HCT116 (cell line): ENCODE measurements around the gene NMRAL1. TPM values are rescaled to one million over a fixed set of nuclear protein-coding genes. Genes with fewer than 3 reads are reported as not detected.
A peak's percentile ranks its signal among the peaks of the same experiment; 100 is the strongest.

Experiments used
- ATAC-seq: fragments of 200-7000 bp; cut with Tn5 transposase; 2 replicates; pipeline ENCODE4 v1.9.1; 2020; ENCODE audit warnings: mild to moderate bottlenecking, moderate library complexity
- Bru-seq: library from RNA; stranded (reverse); fragments of 400-500 nt; gene quantifications from one replicate; lab custom pipeline; 2021; lab: Mats Ljungman, UMichigan
- BruChase-seq, 2 experiments: library from RNA; stranded (reverse); fragments of 400-500 nt; gene quantifications; one replicate each; lab custom pipeline; 2021; lab: Mats Ljungman, UMichigan
- BruUV-seq: library from RNA; stranded (reverse); fragments of 400-500 nt; replicated peaks from 2 replicates; lab custom pipeline; 2021; lab: Mats Ljungman, UMichigan
- CTCF ChIA-PET: fragments of 300-600 bp; sonication (Branson Sonifier 250); formaldehyde crosslinking; loops from one replicate; lab custom pipeline; 2021; ENCODE audit warnings: antibody characterized with exemption; lab: Charles Lee
- POLR2A ChIA-PET: fragments of 300-600, 350-600 bp; sonication (Branson Sonifier 250); formaldehyde crosslinking; loops from one replicate; lab custom pipeline; 2021; ENCODE audit warnings: antibody characterized with exemption; lab: Charles Lee
- RAD21 ChIA-PET, 2 experiments: fragments of 300-600 bp; sonication (Branson Sonifier 250); formaldehyde crosslinking; loops; one replicate each; lab custom pipeline; 2023; ENCODE audit warnings: low total read pairs in 2 of 2; ENCODE audit not compliant: uncharacterized antibody in 2 of 2, unreplicated experiment in 2 of 2, low non-redundant PET in 1 of 2; lab: Charles Lee
- DNase-seq: peaks from one replicate; pipeline ENCODE4 v3.0.0-alpha.2; 2010; ENCODE audit warnings: low read depth, low spot score
- H2AFZ ChIP-seq: fragments of 200-600 bp; shearing (Covaris generic), sonication (generic); 2 replicates; pipeline ENCODE4 v1.6.1; 2017; ENCODE audit warnings: low read depth, mixed run types, mixed read lengths, antibody characterized with exemption, low read length; ENCODE audit not compliant: poor library complexity, severe bottlenecking
- H3K27ac ChIP-seq: 2 replicates; pipeline ENCODE4 v1.5.1; 2012; ENCODE audit warnings: low read depth, low read length
- H3K27me3 ChIP-seq: fragments of 200-600 bp; sonication (generic); 2 replicates; pipeline ENCODE4 v1.6.1; 2016; ENCODE audit warnings: mixed run types, low read length, mixed read lengths; ENCODE audit not compliant: insufficient read depth
- H3K36me3 ChIP-seq, 2 experiments: fragments of 200-500 bp in 1 of 2; fragments of 200-600 bp in 1 of 2; sonication (Bioruptor generic) in 1 of 2; sonication (generic) in 1 of 2; 2 replicates each; pipeline versions ENCODE4 v1.5.1 to v1.6.1; 2014 to 2016; ENCODE audit warnings: low read length in 2 of 2, inconsistent platforms in 1 of 2, mixed read lengths in 1 of 2, mixed run types in 1 of 2; ENCODE audit not compliant: insufficient read depth in 2 of 2, control insufficient read depth in 1 of 2
- H3K4me1 ChIP-seq, 2 experiments: fragments of 200-600 bp in 1 of 2; sonication (generic) in 1 of 2; 2 replicates each; pipeline versions ENCODE4 v1.5.1 to v1.6.1; 2012 to 2017; ENCODE audit warnings: low read length in 2 of 2, inconsistent platforms in 1 of 2, mild to moderate bottlenecking in 1 of 2, mixed read lengths in 1 of 2, mixed run types in 1 of 2, moderate library complexity in 1 of 2; ENCODE audit not compliant: insufficient read depth in 2 of 2, control insufficient read depth in 1 of 2
- H3K4me2 ChIP-seq: fragments of 200-600 bp; sonication (generic); 2 replicates; pipeline ENCODE4 v1.6.1; 2017; ENCODE audit warnings: mixed run types, low read length, mixed read lengths
- H3K4me3 ChIP-seq, 2 experiments: fragments of 200-600 bp in 1 of 2; sonication (generic) in 1 of 2; replicated peaks in 1 of 2; 2 replicates each; pipeline ENCODE4 v1.5.1; 2011 to 2016; ENCODE audit warnings: low read length in 2 of 2, control low read depth in 1 of 2, low read depth in 1 of 2, mild to moderate bottlenecking in 1 of 2, mixed read lengths in 1 of 2, mixed run types in 1 of 2
- H3K79me2 ChIP-seq: fragments of 200-600 bp; sonication (generic); 2 replicates; pipeline ENCODE4 v1.6.1; 2017; ENCODE audit warnings: mild to moderate bottlenecking, mixed run types, low read length, moderate library complexity, mixed read lengths; ENCODE audit not compliant: insufficient read depth
- H3K9ac ChIP-seq: fragments of 200-600 bp; sonication (generic); 2 replicates; pipeline ENCODE4 v1.6.1; 2016; ENCODE audit warnings: low read length, mixed read lengths
- H3K9me2 ChIP-seq: fragments of 200-600 bp; sonication (generic), shearing (Covaris generic); 2 replicates; pipeline ENCODE4 v1.6.1; 2017; ENCODE audit warnings: mixed run types, mild to moderate bottlenecking, moderate library complexity; ENCODE audit not compliant: insufficient read depth
- H3K9me3 ChIP-seq, 2 experiments: fragments of 200-500 bp in 1 of 2; fragments of 200-600 bp in 1 of 2; sonication (Bioruptor generic) in 1 of 2; sonication (generic) in 1 of 2; 2 replicates each; pipeline ENCODE4 v1.6.1; 2014 to 2017; ENCODE audit warnings: low read length in 2 of 2, mixed read lengths in 2 of 2, inconsistent platforms in 1 of 2, low read depth in 1 of 2, mild to moderate bottlenecking in 1 of 2, mixed run types in 1 of 2, moderate library complexity in 1 of 2; ENCODE audit not compliant: control insufficient read depth in 1 of 2, insufficient read depth in 1 of 2
- H4K20me1 ChIP-seq: fragments of 200-600 bp; sonication (generic), shearing (Covaris generic); 2 replicates; pipeline ENCODE4 v1.6.1; 2017; ENCODE audit warnings: mixed run types, mild to moderate bottlenecking, moderate library complexity; ENCODE audit not compliant: insufficient read depth
- ATF3 ChIP-seq: IDR thresholded peaks from 2 replicates; pipeline ENCODE4 v1.6.1; 2012
- CBX3 ChIP-seq: IDR thresholded peaks from 2 replicates; pipeline ENCODE4 v1.6.1; 2012; ENCODE audit warnings: low read depth
- EGR1 ChIP-seq: IDR thresholded peaks from 2 replicates; pipeline ENCODE4 v1.6.1; 2012; ENCODE audit warnings: low read depth
- ELF1 ChIP-seq: IDR thresholded peaks from 2 replicates; pipeline ENCODE4 v1.6.1; 2012; ENCODE audit warnings: low read depth, borderline replicate concordance
- EZH2 ChIP-seq: fragments of 200-600 bp; sonication (generic); IDR thresholded peaks from 2 replicates; pipeline ENCODE4 v1.6.1; 2017; ENCODE audit warnings: antibody characterized with exemption, mixed run types
- EZH2phosphoT487 ChIP-seq: fragments of 200-600 bp; IDR thresholded peaks from 2 replicates; pipeline ENCODE4 v1.6.1; 2018; ENCODE audit warnings: antibody characterized with exemption, borderline replicate concordance
- FOSL1 ChIP-seq: IDR thresholded peaks from 2 replicates; pipeline ENCODE4 v1.6.1; 2012; ENCODE audit warnings: low read depth
- JUND ChIP-seq: IDR thresholded peaks from 2 replicates; pipeline ENCODE4 v1.6.1; 2012
- MAX ChIP-seq: IDR thresholded peaks from 2 replicates; pipeline ENCODE4 v1.6.1; 2012
- POLR2A ChIP-seq: IDR thresholded peaks from 2 replicates; pipeline ENCODE4 v1.7.0; 2011; ENCODE audit warnings: borderline replicate concordance; ENCODE audit not compliant: insufficient read depth, insufficient read length; ENCODE audit errors: extremely low read depth
- POLR2AphosphoS5 ChIP-seq: IDR thresholded peaks from 2 replicates; pipeline ENCODE4 v1.6.1; 2011; ENCODE audit warnings: mild to moderate bottlenecking, low read depth, low read length, moderate library complexity
- SIN3A ChIP-seq: IDR thresholded peaks from 2 replicates; pipeline ENCODE4 v1.6.1; 2012; ENCODE audit warnings: low read depth
- SP1 ChIP-seq: IDR thresholded peaks from 2 replicates; pipeline ENCODE4 v1.6.1; 2012; ENCODE audit warnings: low read depth
- YY1 ChIP-seq: IDR thresholded peaks from 2 replicates; pipeline ENCODE4 v1.6.1; 2011; ENCODE audit warnings: low read length, low read depth, moderate library complexity, mild to moderate bottlenecking; ENCODE audit not compliant: insufficient replicate concordance; ENCODE audit errors: extremely low read depth
- ZBTB33 ChIP-seq: IDR thresholded peaks from 2 replicates; pipeline ENCODE4 v1.6.1; 2011; ENCODE audit warnings: mild to moderate bottlenecking, low read length, moderate library complexity; ENCODE audit not compliant: insufficient replicate concordance; ENCODE audit errors: extremely low read depth
- ZFX ChIP-seq: fragments of 450-650 bp; IDR thresholded peaks from 2 replicates; pipeline ENCODE4 v1.6.1; 2017
- intact Hi-C: fragments of 100-400 bp; cut with micrococcal nuclease; formaldehyde crosslinking; loops from 2 replicates; pipeline ENCODE4 v1.10.0; 2022
- long read RNA-seq: library from polyadenylated mRNA; unstranded; transcript quantifications from one replicate; pipeline ENCODE4 v2.0.0, GENCODE V29; 2021; ENCODE audit not compliant: unreplicated experiment
- polyA plus RNA-seq: library from polyadenylated mRNA; unstranded; fragments of >200 nt; gene quantifications from 2 replicates; pipeline ENCODE4 v1.2.1, GENCODE V29; 2012; ENCODE audit warnings: missing spikeins
- total RNA-seq: library from RNA; stranded (reverse); gene quantifications from one replicate; pipeline ENCODE4 v1.2.1, GENCODE V29; 2021; ENCODE audit not compliant: unreplicated experiment

NMRAL1 gene
- total RNA-seq = 76.7 TPM
- polyA plus RNA-seq = 66.3 and 79.9 TPM in 2 replicates
- Bru-seq, nascent RNA = percentile 78 among the genes with signal in this experiment
- BruChase-seq, experiment 1, labeled RNA remaining after a 6-hour chase = percentile 74 among the genes with signal in this experiment
- percentile 77 among the genes with signal in this experiment for BruChase-seq, experiment 2, labeled RNA remaining after a 2-hour chase
- long read RNA-seq, transcript NMRAL1-202 (6 exons, 1,233 nt) = major isoform, 24 of 90 reads
- long read RNA-seq, transcript NMRAL1-212 (6 exons, 1,240 nt) = minor isoform, 11 of 90 reads
- long read RNA-seq, transcript NMRAL1-201 (6 exons, 1,376 nt) = minor isoform, 16 of 90 reads
- long read RNA-seq, partial matches to known transcripts = 15 of 90 reads
- long read RNA-seq, other reads (novel, unspliced or antisense) = 23 of 90 reads

GRCh38 chr16:4474192-4474961 lies at the start of gene NMRAL1:
Gene NMRAL1 (minus strand): TSS chr16:4474625. CDS start chr16:4474132, 493 bp downstream.
- intact Hi-C loops = no loop called here
- RAD21 ChIA-PET = no interaction called here

More at GRCh38 chr16:4474192-4474961, at the start of gene NMRAL1:
- peak; percentile 72 for TF ChIP-seq SP1
- peak; percentile 100 for TF ChIP-seq MAX
- TF ChIP-seq ELF1 = peak; percentile 96; the same call in 1 of the 2 replicates
- TF ChIP-seq SIN3A = peak; percentile 44
- TF ChIP-seq JUND = no peak
- TF ChIP-seq FOSL1 = no peak
- no peak for TF ChIP-seq ATF3
- peak; percentile 86 for TF ChIP-seq POLR2AphosphoS5
- TF ChIP-seq YY1 = peak; percentile 58
- peak; percentile 98 for TF ChIP-seq CBX3
- TF ChIP-seq POLR2A = peak; percentile 93
- TF ChIP-seq ZBTB33 = peak; percentile 94
- TF ChIP-seq EZH2phosphoT487 = no peak
- no peak for TF ChIP-seq EZH2
- peak; percentile 76 for TF ChIP-seq ZFX
- no peak for TF ChIP-seq EGR1
- TF ChIP-seq, all 23 proteins: peak for 10
- H3K4me3 ChIP-seq = peak within 1 kb of the TSS; percentile 81 to 89
- H3K9me3 ChIP-seq = no peaks in the 10 kb centered on the region
- peak within 1 kb of the TSS; percentile 94 for H3K4me2 ChIP-seq
- peak within 1 kb of the TSS; percentile 47 for H3K27ac ChIP-seq
- H3K27me3 ChIP-seq = no peaks in the 10 kb centered on the region
- TSS peak; percentile 58 for BruUV-seq
- CTCF ChIA-PET = no interaction called here
- peaks cover 0 to under 1% of the 10 kb centered on the region in 2 experiments; a peak in 1 of 4 replicates for H3K36me3 ChIP-seq
- H4K20me1 ChIP-seq = no peaks in the 10 kb centered on the region
- POLR2A ChIA-PET = interaction anchor here (1.0 to 4.8 kb wide), 2 partner anchors 21 to 55 kb away, joined by 4 to 26 read pairs; no protein-coding TSS in a partner anchor
- DNase-seq (peak; percentile 84), ATAC-seq (peak; percentile 73)
- H3K4me1 ChIP-seq = peaks cover 20 to 42% of the 10 kb centered on the region in 2 experiments
- peak within 1 kb of the TSS; percentile 22 for H2AFZ ChIP-seq
- H3K79me2 ChIP-seq = peaks cover 63% of the 10 kb centered on the region
- H3K9me2 ChIP-seq = no peaks in the 10 kb centered on the region
- H3K9ac ChIP-seq = peak within 1 kb of the TSS; percentile 96
